Measurements from ENCODE around the gene HS2ST1.
A peak's percentile ranks its signal among the peaks of the same experiment; 100 is the strongest.

HS2ST1 gene

GRCh38 chr1:87132284-87132870, 217.9 kb downstream of the HS2ST1 start:
- no peaks in the 10 kb centered on the region for H3K36me3 ChIP-seq (ENCODE audit: control insufficient read depth, insufficient read depth, low read length)
- no peaks in the 10 kb centered on the region for H3K27me3 ChIP-seq (ENCODE audit: control insufficient read depth, insufficient read depth, low read length)
- no peak overlapping the region for H3K27ac ChIP-seq (ENCODE audit: low read depth, low read length)
- peaks cover 5% of the 10 kb centered on the region for H3K4me1 ChIP-seq (ENCODE audit: control insufficient read depth, insufficient read depth, low read length)
- no peak overlapping the region for H3K9ac ChIP-seq (ENCODE audit: low read length)
- peak overlapping the region; percentile 70 for H3K4me3 ChIP-seq (ENCODE audit: low read length)

- no peak overlapping the region for H3K27ac ChIP-seq (ENCODE audit: low read depth, low read length)
- no peaks in the 10 kb centered on the region for H3K36me3 ChIP-seq (ENCODE audit: control insufficient read depth, insufficient read depth, low read length)
- no peak overlapping the region for H3K9ac ChIP-seq (ENCODE audit: low read length)
- no peak overlapping the region for H3K4me3 ChIP-seq (ENCODE audit: low read length)
- H3K27me3 ChIP-seq (ENCODE audit: control insufficient read depth, insufficient read depth, low read length), result no peaks in the 10 kb centered on the region
- H3K4me1 ChIP-seq (ENCODE audit: control insufficient read depth, insufficient read depth, low read length), result peaks cover 5% of the 10 kb centered on the region
These were observed 219.6 kb downstream of the HS2ST1 start for GRCh38 chr1:87134061-87134460.

- H3K9ac ChIP-seq (ENCODE audit: low read length), result no peak overlapping the region
- no peaks in the 10 kb centered on the region for H3K36me3 ChIP-seq (ENCODE audit: control insufficient read depth, insufficient read depth, low read length)
- H3K4me1 ChIP-seq (ENCODE audit: control insufficient read depth, insufficient read depth, low read length), result peaks cover 5% of the 10 kb centered on the region
- no peak overlapping the region for H3K4me3 ChIP-seq (ENCODE audit: low read length)
- no peak overlapping the region for H3K27ac ChIP-seq (ENCODE audit: low read depth, low read length)
- H3K27me3 ChIP-seq (ENCODE audit: control insufficient read depth, insufficient read depth, low read length), result no peaks in the 10 kb centered on the region
These were observed 220.3 kb downstream of the HS2ST1 start for GRCh38 chr1:87134625-87135328.

- Histone ChIP-seq H3K27ac (ENCODE audit: low read depth, low read length) (no peak overlapping the region), H3K4me3 (ENCODE audit: low read length) (no peak overlapping the region), H3K36me3 (ENCODE audit: control insufficient read depth, insufficient read depth, low read length) (no peaks in the 10 kb centered on the region), H3K9ac (ENCODE audit: low read length) (no peak overlapping the region), H3K27me3 (ENCODE audit: control insufficient read depth, insufficient read depth, low read length) (no peaks in the 10 kb centered on the region), H3K4me1 (ENCODE audit: control insufficient read depth, insufficient read depth, low read length) (peaks cover 5% of the 10 kb centered on the region)
These were observed 220.9 kb downstream of the HS2ST1 start for GRCh38 chr1:87135329-87135712.

- Histone ChIP-seq H3K4me1 (ENCODE audit: control insufficient read depth, insufficient read depth, low read length) (peaks cover 5% of the 10 kb centered on the region), H3K27ac (ENCODE audit: low read depth, low read length) (no peak overlapping the region), H3K9ac (ENCODE audit: low read length) (no peak overlapping the region), H3K36me3 (ENCODE audit: control insufficient read depth, insufficient read depth, low read length) (no peaks in the 10 kb centered on the region), H3K4me3 (ENCODE audit: low read length) (no peak overlapping the region), H3K27me3 (ENCODE audit: control insufficient read depth, insufficient read depth, low read length) (no peaks in the 10 kb centered on the region)
These were observed 222.3 kb downstream of the HS2ST1 start for GRCh38 chr1:87136607-87137341.

- no peaks in the 10 kb centered on the region for H3K36me3 ChIP-seq (ENCODE audit: control insufficient read depth, insufficient read depth, low read length)
These were observed 222.9 kb downstream of the HS2ST1 start for GRCh38 chr1:87137342-87137739.

GRCh38 chr1:87140831-87141540, 226.6 kb downstream of the HS2ST1 start:
- no peak overlapping the region for H3K27ac ChIP-seq (ENCODE audit: low read depth, low read length)
- H3K9ac ChIP-seq (ENCODE audit: low read length), result no peak overlapping the region
- no peaks in the 10 kb centered on the region for H3K36me3 ChIP-seq (ENCODE audit: control insufficient read depth, insufficient read depth, low read length)
- no peak overlapping the region for H3K4me3 ChIP-seq (ENCODE audit: low read length)
- H3K4me1 ChIP-seq (ENCODE audit: control insufficient read depth, insufficient read depth, low read length), result no peaks in the 10 kb centered on the region
- no peaks in the 10 kb centered on the region for H3K27me3 ChIP-seq (ENCODE audit: control insufficient read depth, insufficient read depth, low read length)

More at GRCh38 chr1:87137342-87137739, 222.9 kb downstream of the HS2ST1 start:
- Histone ChIP-seq H3K27me3 (ENCODE audit: control insufficient read depth, insufficient read depth, low read length) (no peaks in the 10 kb centered on the region), H3K9ac (ENCODE audit: low read length) (no peak overlapping the region), H3K27ac (ENCODE audit: low read depth, low read length) (no peak overlapping the region), H3K4me1 (ENCODE audit: control insufficient read depth, insufficient read depth, low read length) (peaks cover 2% of the 10 kb centered on the region), H3K4me3 (ENCODE audit: low read length) (no peak overlapping the region)

GRCh38 chr1:87141556-87141955, 227.1 kb downstream of the HS2ST1 start:
- H3K27ac ChIP-seq (ENCODE audit: low read depth, low read length), result no peak overlapping the region
- no peak overlapping the region for H3K4me3 ChIP-seq (ENCODE audit: low read length)
- no peaks in the 10 kb centered on the region for H3K27me3 ChIP-seq (ENCODE audit: control insufficient read depth, insufficient read depth, low read length)
- no peak overlapping the region for H3K9ac ChIP-seq (ENCODE audit: low read length)
- H3K36me3 ChIP-seq (ENCODE audit: control insufficient read depth, insufficient read depth, low read length), result no peaks in the 10 kb centered on the region
- H3K4me1 ChIP-seq (ENCODE audit: control insufficient read depth, insufficient read depth, low read length), result no peaks in the 10 kb centered on the region

- Histone ChIP-seq H3K36me3 (ENCODE audit: control insufficient read depth, insufficient read depth, low read length) (no peaks in the 10 kb centered on the region), H3K9ac (ENCODE audit: low read length) (no peak overlapping the region), H3K4me3 (ENCODE audit: low read length) (no peak overlapping the region), H3K4me1 (ENCODE audit: control insufficient read depth, insufficient read depth, low read length) (no peaks in the 10 kb centered on the region), H3K27me3 (ENCODE audit: control insufficient read depth, insufficient read depth, low read length) (no peaks in the 10 kb centered on the region), H3K27ac (ENCODE audit: low read depth, low read length) (no peak overlapping the region)
These were observed 229.1 kb downstream of the HS2ST1 start for GRCh38 chr1:87143413-87144135.

- Histone ChIP-seq H3K4me1 (ENCODE audit: control insufficient read depth, insufficient read depth, low read length) (peaks cover 5% of the 10 kb centered on the region), H3K36me3 (ENCODE audit: control insufficient read depth, insufficient read depth, low read length) (no peaks in the 10 kb centered on the region), H3K4me3 (ENCODE audit: low read length) (no peak overlapping the region), H3K27me3 (ENCODE audit: control insufficient read depth, insufficient read depth, low read length) (no peaks in the 10 kb centered on the region), H3K9ac (ENCODE audit: low read length) (no peak overlapping the region), H3K27ac (ENCODE audit: low read depth, low read length) (no peak overlapping the region)
These were observed 230.0 kb downstream of the HS2ST1 start for GRCh38 chr1:87144316-87144895.

GRCh38 chr1:87144981-87145380, 230.5 kb downstream of the HS2ST1 start:
- Histone ChIP-seq H3K9ac (ENCODE audit: low read length) (no peak overlapping the region), H3K36me3 (ENCODE audit: control insufficient read depth, insufficient read depth, low read length) (no peaks in the 10 kb centered on the region), H3K27me3 (ENCODE audit: control insufficient read depth, insufficient read depth, low read length) (no peaks in the 10 kb centered on the region), H3K4me3 (ENCODE audit: low read length) (no peak overlapping the region), H3K27ac (ENCODE audit: low read depth, low read length) (no peak overlapping the region), H3K4me1 (ENCODE audit: control insufficient read depth, insufficient read depth, low read length) (peaks cover 5% of the 10 kb centered on the region)
